H1 (cell line): ENCODE measurements around the gene TMEM203. TPM values are rescaled to one million over a fixed set of nuclear protein-coding genes. Genes with fewer than 3 reads are reported as not detected.

Experiments
- CTCF ChIA-PET: fragments of 300-600 bp; sonication (Branson Sonifier 250); formaldehyde crosslinking; loops from one replicate; lab custom pipeline; 2021; ENCODE audit not compliant: partially characterized antibody; lab: Charles Lee
- POLR2A ChIA-PET: fragments of 300-600 bp; sonication (Branson Sonifier 250); formaldehyde crosslinking; loops from one replicate; lab custom pipeline; 2021; ENCODE audit warnings: inconsistent platforms; ENCODE audit not compliant: partially characterized antibody; lab: Charles Lee
- DNase-seq, 2 experiments: peaks; one replicate each; pipeline versions ENCODE4 v3.0.0 to v3.0.0-alpha.2; 2010 to 2022; ENCODE audit warnings: low spot score in 2 of 2, low read depth in 1 of 2, mixed read lengths in 1 of 2
- FAIRE-seq: peaks from 2 replicates; lab custom pipeline; 2011; peaks lifted over from hg19 to GRCh38; lab: Jason Lieb, UNC
- H2AFZ ChIP-seq: 2 replicates; pipeline ENCODE4 v1.8.1; 2012; ENCODE audit warnings: low read length, inconsistent platforms
- H2AK5ac ChIP-seq: 2 replicates; pipeline ENCODE4 v1.6.1; 2013; ENCODE audit warnings: low read depth, low read length
- H2BK120ac ChIP-seq: replicated peaks from 2 replicates; pipeline ENCODE3; 2013; ENCODE audit warnings: low read depth, low read length, inconsistent platforms
- H2BK12ac ChIP-seq: 2 replicates; pipeline ENCODE4 v1.6.1; 2013; ENCODE audit warnings: low read depth, low read length
- H2BK15ac ChIP-seq: 2 replicates; pipeline ENCODE4 v1.6.1; 2013; ENCODE audit warnings: low read length
- H2BK20ac ChIP-seq: 2 replicates; pipeline ENCODE4 v1.6.1; 2013; ENCODE audit warnings: low read length
- H2BK5ac ChIP-seq: 2 replicates; pipeline ENCODE4 v1.6.1; 2013; ENCODE audit warnings: low read depth, low read length
- H3K14ac ChIP-seq: 2 replicates; pipeline ENCODE4 v1.6.1; 2013; ENCODE audit warnings: inconsistent platforms; ENCODE audit not compliant: insufficient read length
- H3K18ac ChIP-seq: 2 replicates; pipeline ENCODE4 v1.6.1; 2013; ENCODE audit warnings: low read length; ENCODE audit errors: extremely low read depth
- H3K23ac ChIP-seq: 2 replicates; pipeline ENCODE4 v1.6.1; 2013; ENCODE audit warnings: inconsistent platforms; ENCODE audit not compliant: insufficient read length
- H3K23me2 ChIP-seq: 2 replicates; pipeline ENCODE4 v1.6.1; 2013; ENCODE audit warnings: low read depth, low read length
- H3K27ac ChIP-seq: 2 replicates; pipeline ENCODE4 v1.6.1; 2011; ENCODE audit warnings: low read depth, low read length, inconsistent platforms
- H3K27me3 ChIP-seq, 4 experiments: replicated peaks in 1 of 4; 1 replicate in 1 of 4; 2 replicates in 3 of 4; pipeline versions ENCODE4 v1.6.1 to v1.8.1; 2011 to 2013; ENCODE audit warnings: low read length in 3 of 4, mild to moderate bottlenecking in 3 of 4, inconsistent platforms in 2 of 4, mixed read lengths in 2 of 4, moderate library complexity in 1 of 4; ENCODE audit not compliant: control insufficient read depth in 3 of 4, insufficient read depth in 3 of 4; ENCODE audit errors: extremely low read depth in 1 of 4
- H3K36me3 ChIP-seq, 4 experiments: 2 replicates each; pipeline versions ENCODE4 v1.6.1 to v1.8.1; 2011 to 2013; ENCODE audit warnings: mild to moderate bottlenecking in 4 of 4, low read length in 3 of 4, moderate library complexity in 2 of 4, control low read depth in 1 of 4, inconsistent platforms in 1 of 4; ENCODE audit not compliant: insufficient read depth in 4 of 4, control insufficient read depth in 2 of 4
- H3K4ac ChIP-seq: replicated peaks from 2 replicates; pipeline ENCODE3; 2013; ENCODE audit warnings: low read length, low read depth, mixed read lengths, inconsistent platforms; ENCODE audit not compliant: insufficient read length
- H3K4me1 ChIP-seq, 4 experiments: replicated peaks in 1 of 4; 1 replicate in 1 of 4; 2 replicates in 3 of 4; pipeline versions ENCODE4 v1.6.1 to v1.8.1; 2011 to 2013; ENCODE audit warnings: low read length in 3 of 4, inconsistent platforms in 2 of 4, mixed read lengths in 1 of 4; ENCODE audit not compliant: insufficient read depth in 4 of 4, control insufficient read depth in 3 of 4
- H3K4me2 ChIP-seq, 2 experiments: 2 replicates each; pipeline versions ENCODE4 v1.6.1 to v1.8.1; 2011 to 2013; ENCODE audit warnings: low read depth in 2 of 2, low read length in 2 of 2, control low read depth in 1 of 2, inconsistent platforms in 1 of 2, mild to moderate bottlenecking in 1 of 2; ENCODE audit not compliant: insufficient read depth in 1 of 2
- H3K4me3 ChIP-seq, 4 experiments: fragments of 200-600, 300-600 bp in 1 of 4; sonication (generic), shearing (Covaris generic), sonication (Bioruptor Twin) in 1 of 4; 2 replicates each; pipeline versions ENCODE4 v1.5.1 to v1.8.1; 2011 to 2016; ENCODE audit warnings: low read length in 4 of 4, low read depth in 3 of 4, control low read depth in 2 of 4, inconsistent platforms in 2 of 4, mild to moderate bottlenecking in 2 of 4, mixed read lengths in 1 of 4, moderate library complexity in 1 of 4; ENCODE audit not compliant: insufficient read depth in 2 of 4; ENCODE audit errors: extremely low read depth in 1 of 4
- H3K56ac ChIP-seq: replicated peaks from 2 replicates; pipeline ENCODE3; 2013; ENCODE audit warnings: low read depth, mild to moderate bottlenecking, mixed read lengths, low read length, inconsistent platforms; ENCODE audit not compliant: insufficient read length
- H3K79me1 ChIP-seq: 2 replicates; pipeline ENCODE4 v1.6.1; 2013; ENCODE audit warnings: low read depth, low read length, control low read depth
- H3K79me2 ChIP-seq, 2 experiments: 2 replicates each; pipeline versions ENCODE4 v1.6.1 to v1.8.1; 2012 to 2013; ENCODE audit warnings: low read length in 2 of 2, mild to moderate bottlenecking in 2 of 2, inconsistent platforms in 1 of 2; ENCODE audit not compliant: insufficient read depth in 2 of 2, control insufficient read depth in 1 of 2
- H3K9ac ChIP-seq, 4 experiments: replicated peaks in 1 of 4; 1 replicate in 1 of 4; 2 replicates in 3 of 4; pipeline versions ENCODE4 v1.6.1 to v1.8.1; 2011 to 2013; ENCODE audit warnings: low read depth in 3 of 4, low read length in 3 of 4, control low read depth in 2 of 4, mild to moderate bottlenecking in 2 of 4, moderate library complexity in 2 of 4, inconsistent platforms in 1 of 4; ENCODE audit errors: extremely low read depth in 1 of 4
- H3K9me3 ChIP-seq, 2 experiments: 2 replicates each; pipeline versions ENCODE4 v1.6.1 to v1.8.1; 2012 to 2013; ENCODE audit warnings: mild to moderate bottlenecking in 2 of 2, moderate library complexity in 2 of 2, control low read depth in 1 of 2, inconsistent platforms in 1 of 2, low read depth in 1 of 2, low read length in 1 of 2, mixed read lengths in 1 of 2; ENCODE audit not compliant: insufficient read depth in 2 of 2
- H4K20me1 ChIP-seq, 2 experiments: replicated peaks in 1 of 2; 2 replicates each; pipeline versions ENCODE3 to v1.8.1; 2011 to 2013; ENCODE audit warnings: inconsistent platforms in 2 of 2, low read length in 2 of 2, mild to moderate bottlenecking in 1 of 2; ENCODE audit not compliant: insufficient read depth in 2 of 2, control insufficient read depth in 1 of 2
- H4K5ac ChIP-seq: 2 replicates; pipeline ENCODE4 v1.6.1; 2013; ENCODE audit warnings: low read length, low read depth, mixed read lengths, inconsistent platforms; ENCODE audit not compliant: insufficient read length
- H4K8ac ChIP-seq: 2 replicates; pipeline ENCODE4 v1.8.0; 2013; ENCODE audit warnings: mild to moderate bottlenecking, moderate library complexity, low read length, inconsistent platforms; ENCODE audit not compliant: insufficient read depth; ENCODE audit errors: extremely low read depth
- H4K91ac ChIP-seq: replicated peaks from 2 replicates; pipeline ENCODE3; 2013; ENCODE audit warnings: low read length, mixed read lengths, inconsistent platforms; ENCODE audit not compliant: insufficient read length
- CTCF ChIP-seq, 3 experiments: IDR thresholded peaks; 1 replicate in 2 of 3; 2 replicates in 1 of 3; pipeline versions ENCODE4 v1.5.1 to v1.6.1; 2011; ENCODE audit warnings: low read length in 3 of 3, mild to moderate bottlenecking in 3 of 3, inconsistent platforms in 2 of 3, low read depth in 1 of 3, moderate library complexity in 1 of 3; ENCODE audit not compliant: insufficient read depth in 1 of 3; ENCODE audit errors: control extremely low read depth in 1 of 3
- JUN ChIP-seq: IDR thresholded peaks from 2 replicates; pipeline ENCODE4 v1.6.1; 2011; ENCODE audit warnings: low read depth, mild to moderate bottlenecking, improper control_type of control experiment, low read length
- SP4 ChIP-seq: IDR thresholded peaks from 2 replicates; pipeline ENCODE4 v1.6.1; 2012; ENCODE audit warnings: low read length, inconsistent platforms
- WGBS, 2 experiments: shearing (Covaris generic) in 1 of 2; methylation state at CpG; one replicate each; pipeline versions ENCODE4 v1.1.6 to v1.1.7; 2013 to 2015; ENCODE audit warnings: low lambda C conversion rate in 2 of 2, mixed read lengths in 2 of 2, inconsistent platforms in 1 of 2, low coverage in 1 of 2, missing lambda C conversion rate in 1 of 2; ENCODE audit not compliant: insufficient replicate concordance in 2 of 2, insufficient coverage in 1 of 2, insufficient read length in 1 of 2; ENCODE audit errors: extremely low coverage in 1 of 2, missing lambda C conversion rate in 1 of 2; 5-methylcytosine and 5-hydroxymethylcytosine counted together
- polyA plus RNA-seq, 7 experiments: library from polyadenylated mRNA; depleted of rRNA in 3 of 7; stranded (reverse) in 5 of 7; unstranded in 2 of 7; fragments of >200 nt in 5 of 7; fragments of 200-250 nt in 2 of 7; gene quantifications; 1 replicate in 5 of 7; 2 replicates in 1 of 7; 4 replicates in 1 of 7; pipeline versions ENCODE4 v1.2.1 to v1.2.3, GENCODE V29; 2011 to 2013; ENCODE audit warnings: missing spikeins in 2 of 7, mixed read lengths in 2 of 7
- total RNA-seq: library from RNA; stranded (reverse); fragmentation: NEBNext Ultra II Directional; extraction: Animal tissue kit (Norgen Biotek cat#: 25700); gene quantifications from 2 replicates; pipeline ENCODE4 v1.2.1, GENCODE V29; 2021

The TMEM203 gene
- total and polyA plus RNA-seq, 2 of the 8 experiments (the other 6 are each of a cell fraction or from before 2014, with no cell fraction given): 44.1 to 57.1 TPM

GRCh38 chr9:137244486-137245449 is 39.3 kb upstream of the TMEM203 start:
- no peak for DNase-seq
- Histone ChIP-seq H3K27ac (no peak overlapping the region), H2BK12ac (no peak overlapping the region), H3K23ac (no peak overlapping the region), H3K9me3 (no peaks in the 10 kb centered on the region), H3K4ac (no peak overlapping the region), H3K36me3 (peaks cover 6 to 18% (median 15%) of the 10 kb centered on the region in 4 experiments; a peak in 7 of 8 replicates), H4K5ac (no peak overlapping the region), H2BK20ac (no peak overlapping the region), H3K27me3 (no peaks in the 10 kb centered on the region; a peak in 2 of 7 replicates), H4K8ac (peak overlapping the region; percentile 76), H2BK120ac (no peak overlapping the region), H3K4me2 (peak overlapping the region; percentile 14 to 15; a peak in 1 of 4 replicates), H3K14ac (no peak overlapping the region), H4K91ac (no peak overlapping the region), H3K56ac (no peak overlapping the region), H3K18ac (peak overlapping the region; percentile 48; the same call in 1 of the 2 replicates), H3K79me2 (peaks cover 0 to 13% of the 10 kb centered on the region in 2 experiments; a peak in 2 of 4 replicates), H3K9ac (no peak overlapping the region), H2BK5ac (peak overlapping the region; percentile 71; the same call in 1 of the 2 replicates), H2AFZ (no peak overlapping the region), H3K4me1 (peaks cover 0 to 20% (median 11%) of the 10 kb centered on the region in 4 experiments; a peak in 5 of 7 replicates), H3K4me3 (no peak overlapping the region), H4K20me1 (peaks cover 15 to 17% of the 10 kb centered on the region in 2 experiments), H2BK15ac (peak overlapping the region; percentile 40; the same call in 1 of the 2 replicates), H3K23me2 (peaks cover 5% of the 10 kb centered on the region; the same call in 1 of the 2 replicates), H2AK5ac (no peak overlapping the region), H3K79me1 (peaks cover 5% of the 10 kb centered on the region)
- CTCF ChIA-PET: interaction anchor here (0.6 to 3.3 kb wide), 11 partner anchors 7 to 78 kb away, joined by 3 to 26 read pairs (median 4); partner anchors contain the start of genes CYSRT1 and NELFB
- POLR2A ChIA-PET: interaction anchor here (0.8 to 69.9 kb wide), 9 partner anchors 10 to 384 kb away, joined by 3 to 1462 read pairs (median 5); partner anchors contain the start of genes CYSRT1, NDOR1, NELFB and NPDC1
- WGBS, 2 experiments: 74% methylated on average over 32 of the region's 36 CpGs; no CpG with 5 or more reads in 1 of the 2 experiments
- no peak for TF ChIP-seq SP4
- no peak for TF ChIP-seq JUN
- peak in 1 of 3 experiments; percentile 21; a peak in 1 of 4 replicates for TF ChIP-seq CTCF (IDR thresholded peaks at IDR 0.05; ENCODE audit: control extremely low read depth in 1 of 3, insufficient read depth in 1 of 3, low read depth in 1 of 3, low read length in 3 of 3)
- FAIRE-seq: no peak
